HEK293T (cell line): ENCODE measurements around the gene WDR49.

Experiments
- ARNT ChIP-seq: fragments of 450-650 bp; IDR thresholded peaks from 2 replicates; pipeline ENCODE4 v1.6.1; 2017; ENCODE audit warnings: mild to moderate bottlenecking
- ELF4 ChIP-seq: fragments of 450-650 bp; IDR thresholded peaks from 2 replicates; pipeline ENCODE4 v1.6.1; 2017; ENCODE audit warnings: antibody characterized with exemption
- FOXM1 ChIP-seq: fragments of 450-650 bp; IDR thresholded peaks from 2 replicates; pipeline ENCODE4 v1.6.1; 2017; ENCODE audit warnings: mild to moderate bottlenecking, borderline replicate concordance
- LEF1 ChIP-seq: fragments of 450-650 bp; IDR thresholded peaks from 2 replicates; pipeline ENCODE4 v1.6.1; 2017; ENCODE audit warnings: mild to moderate bottlenecking, borderline replicate concordance
- ZNF384 ChIP-seq: fragments of 450-650 bp; IDR thresholded peaks from 2 replicates; pipeline ENCODE4 v1.6.1; 2016

GRCh38 chr3:167441256-167441655 lies 212.5 kb downstream of the WDR49 start:
- TF ChIP-seq ZNF384 (no peak), LEF1 (no peak), ELF4 (no peak), ARNT (no peak), FOXM1 (no peak)
